ENCODE results near the gene TLR8.

The TLR8 gene

DNA sequence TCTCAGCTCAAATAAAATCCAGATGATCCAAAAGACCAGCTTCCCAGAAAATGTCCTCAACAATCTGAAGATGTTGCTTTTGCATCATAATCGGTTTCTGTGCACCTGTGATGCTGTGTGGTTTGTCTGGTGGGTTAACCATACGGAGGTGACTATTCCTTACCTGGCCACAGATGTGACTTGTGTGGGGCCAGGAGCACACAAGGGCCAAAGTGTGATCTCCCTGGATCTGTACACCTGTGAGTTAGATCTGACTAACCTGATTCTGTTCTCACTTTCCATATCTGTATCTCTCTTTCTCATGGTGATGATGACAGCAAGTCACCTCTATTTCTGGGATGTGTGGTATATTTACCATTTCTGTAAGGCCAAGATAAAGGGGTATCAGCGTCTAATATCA lies 18.7 kb upstream of the TLR8 start:
- H3K4me3 Mint-ChIP-seq: no peak overlapping the region
- no peak overlapping the region for H3K27ac Mint-ChIP-seq
- H3K9me3 Mint-ChIP-seq: no peaks in the 10 kb centered on the region
- H3K36me3 Mint-ChIP-seq (ENCODE audit: low read depth): no peaks in the 10 kb centered on the region
- peaks cover 28% of the 10 kb centered on the region for H3K4me1 Mint-ChIP-seq (ENCODE audit: low read depth)
- H3K27me3 Mint-ChIP-seq (ENCODE audit: low read depth): peaks cover 15% of the 10 kb centered on the region
- no peak for DNase-seq (ENCODE audit: low spot score)

DNA sequence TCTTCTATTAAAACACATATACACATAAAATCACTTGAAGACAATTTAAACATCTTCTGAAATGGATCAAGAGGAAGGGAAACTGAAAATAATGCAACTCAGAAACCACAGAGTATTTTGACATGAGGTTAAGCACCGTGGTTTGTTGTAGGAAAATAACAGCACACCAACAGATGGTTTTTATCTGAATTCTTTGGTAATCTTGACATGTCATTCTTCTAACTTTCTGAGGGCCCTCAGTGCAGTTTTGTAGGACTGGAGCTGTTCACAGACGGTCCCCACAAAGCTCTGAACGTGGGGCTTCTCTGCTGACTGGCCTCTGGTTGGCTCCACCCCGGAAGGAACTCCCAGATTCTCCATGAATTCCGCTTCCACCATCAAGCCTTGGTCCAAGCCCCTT lies 16.0 kb upstream of the TLR8 start:
- H3K36me3 Mint-ChIP-seq (ENCODE audit: low read depth): no peaks in the 10 kb centered on the region

DNA sequence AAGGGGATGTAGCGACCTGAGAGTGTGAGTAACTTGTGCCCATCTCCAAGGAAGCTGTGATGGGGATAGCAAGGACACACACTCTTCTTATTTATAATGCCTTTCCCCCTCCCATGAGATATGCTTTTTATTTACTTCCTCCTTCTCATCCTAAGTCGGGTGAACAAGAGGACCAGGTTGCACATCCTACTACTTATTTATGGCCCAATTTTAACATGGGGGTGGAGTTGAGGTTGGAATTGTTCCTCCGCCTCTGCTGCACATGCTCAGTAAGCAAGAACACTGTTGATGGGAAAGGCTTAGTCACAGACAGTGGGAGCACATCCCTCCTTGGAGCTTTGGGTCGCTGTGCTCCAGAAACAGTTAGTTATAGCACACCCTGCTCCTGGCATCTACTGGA lies 15.2 kb upstream of the TLR8 start:
- no peaks in the 10 kb centered on the region for H3K36me3 Mint-ChIP-seq (ENCODE audit: low read depth)
- H3K4me3 Mint-ChIP-seq: peak overlapping the region; percentile 52
- DNase-seq (ENCODE audit: low spot score): no peak
- no peaks in the 10 kb centered on the region for H3K9me3 Mint-ChIP-seq
- H3K27ac Mint-ChIP-seq: peak overlapping the region; percentile 93
- peaks cover 40% of the 10 kb centered on the region for H3K4me1 Mint-ChIP-seq (ENCODE audit: low read depth)
- H3K27me3 Mint-ChIP-seq (ENCODE audit: low read depth): peaks cover 3% of the 10 kb centered on the region

More for the DNA sequence above, 16.0 kb upstream of the TLR8 start:
- peak overlapping the region; percentile 52 for H3K4me3 Mint-ChIP-seq
- H3K27me3 Mint-ChIP-seq (ENCODE audit: low read depth): peaks cover 6% of the 10 kb centered on the region
- DNase-seq (ENCODE audit: low spot score): no peak
- no peaks in the 10 kb centered on the region for H3K9me3 Mint-ChIP-seq
- H3K4me1 Mint-ChIP-seq (ENCODE audit: low read depth): peaks cover 40% of the 10 kb centered on the region
- peak overlapping the region; percentile 93 for H3K27ac Mint-ChIP-seq

DNA sequence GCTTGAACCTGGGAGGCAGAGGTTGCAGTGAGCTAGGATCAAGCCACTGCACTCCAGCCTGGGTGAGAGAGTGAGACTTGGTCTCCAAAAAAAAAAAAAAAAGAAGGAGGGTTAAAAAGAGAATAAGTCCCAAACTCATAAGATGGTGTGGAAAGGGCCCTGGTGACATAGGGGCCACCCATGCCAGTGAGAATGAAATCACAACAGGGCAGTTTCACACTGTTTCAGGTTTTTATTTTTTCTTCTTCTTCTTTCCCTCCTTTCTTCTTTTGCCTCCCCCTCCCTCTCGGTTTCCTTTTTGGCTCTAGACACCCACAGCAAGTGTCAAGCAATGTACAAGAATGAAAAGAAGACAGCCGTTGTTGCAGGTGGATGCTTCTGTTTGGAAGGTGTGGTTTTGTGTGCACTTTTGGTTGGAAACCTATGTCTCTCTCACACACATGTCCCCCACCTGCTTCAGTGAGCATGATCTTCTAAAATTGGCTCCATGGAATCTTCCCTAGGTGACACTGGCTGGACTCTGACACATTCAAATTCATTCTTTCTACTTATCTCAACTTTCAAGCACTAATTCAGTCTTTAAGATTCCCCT lies 14.4 kb upstream of the TLR8 start:
- Mint-ChIP-seq H3K4me1 (ENCODE audit: low read depth) (peaks cover 40% of the 10 kb centered on the region), H3K4me3 (peak overlapping the region; percentile 54)

DNA sequence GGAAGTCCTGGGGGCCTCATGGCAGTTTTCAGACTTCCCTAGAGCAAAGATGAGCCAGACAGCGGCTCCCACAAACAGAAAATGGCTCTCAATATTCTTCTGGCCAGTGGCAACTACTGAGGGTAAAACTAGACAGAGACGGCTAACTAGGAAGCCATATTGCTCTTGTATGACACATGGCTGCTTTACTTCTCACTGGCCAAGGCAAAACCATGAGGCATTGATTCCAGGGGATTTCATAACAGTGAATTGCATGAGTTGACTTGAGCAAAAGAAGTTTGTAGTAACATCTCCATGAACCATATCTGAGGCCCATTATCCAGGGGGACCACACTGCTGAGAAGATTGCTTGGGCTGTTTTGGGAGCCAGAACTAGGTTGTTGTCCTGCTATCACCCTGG lies 13.7 kb upstream of the TLR8 start:
- Mint-ChIP-seq H3K9me3 (no peaks in the 10 kb centered on the region), H3K27me3 (ENCODE audit: low read depth) (no peaks in the 10 kb centered on the region), H3K4me3 (no peak overlapping the region), H3K27ac (no peak overlapping the region), H3K36me3 (ENCODE audit: low read depth) (no peaks in the 10 kb centered on the region), H3K4me1 (ENCODE audit: low read depth) (peaks cover 40% of the 10 kb centered on the region)
- DNase-seq (ENCODE audit: low spot score): no peak

More for the DNA sequence above, 14.4 kb upstream of the TLR8 start:
- no peak for DNase-seq (ENCODE audit: low spot score)
- Mint-ChIP-seq H3K9me3 (no peaks in the 10 kb centered on the region), H3K27ac (peak overlapping the region; percentile 79), H3K36me3 (ENCODE audit: low read depth) (no peaks in the 10 kb centered on the region), H3K27me3 (ENCODE audit: low read depth) (no peaks in the 10 kb centered on the region)

DNA sequence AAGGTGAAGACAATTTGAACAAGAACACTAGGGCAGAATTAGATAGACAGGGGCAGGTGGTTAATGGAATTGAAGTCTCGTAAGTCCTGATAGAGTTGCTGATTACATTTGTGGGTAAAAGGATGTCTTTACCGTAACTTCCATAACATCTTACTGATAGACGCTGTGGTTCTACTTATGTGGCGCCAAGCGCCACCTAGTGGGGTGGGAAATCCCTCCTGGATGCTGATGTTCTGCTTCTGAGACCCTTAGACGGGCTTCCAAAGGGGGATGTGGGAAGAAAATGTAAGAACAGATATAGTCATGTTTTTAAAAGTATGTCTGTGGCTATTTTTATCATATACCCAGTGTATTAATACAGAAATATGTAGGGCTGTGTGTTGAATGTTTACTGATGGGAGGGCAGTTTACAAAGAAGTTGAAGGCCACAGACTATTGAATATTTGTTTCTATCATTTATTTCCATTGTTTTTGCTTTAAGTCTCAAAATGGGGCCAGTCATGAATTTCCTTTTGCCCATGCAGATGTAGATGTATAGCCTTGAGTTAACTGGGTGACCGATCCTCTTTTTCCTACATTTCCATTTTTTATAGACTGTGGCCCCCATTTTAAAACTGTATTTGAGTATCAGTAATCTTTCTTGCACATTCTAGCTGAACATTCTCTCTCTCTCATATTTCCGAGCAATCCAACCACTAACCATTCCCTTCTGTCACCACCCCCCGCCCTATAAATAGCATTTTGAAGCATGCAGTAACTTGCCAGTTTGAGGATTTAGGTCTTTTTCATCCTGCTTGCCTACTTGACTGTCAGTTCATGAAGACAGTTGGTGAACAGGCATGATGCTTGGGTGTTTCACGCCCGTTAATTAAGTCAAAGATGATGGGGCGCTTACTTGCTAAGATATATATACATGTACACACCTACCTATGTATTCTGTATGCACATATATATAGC lies 12.1 kb upstream of the TLR8 start:
- no peaks in the 10 kb centered on the region for H3K9me3 Mint-ChIP-seq
- H3K36me3 Mint-ChIP-seq (ENCODE audit: low read depth): no peaks in the 10 kb centered on the region
- no peaks in the 10 kb centered on the region for H3K27me3 Mint-ChIP-seq (ENCODE audit: low read depth)
- H3K4me3 Mint-ChIP-seq: no peak overlapping the region
- DNase-seq (ENCODE audit: low spot score): peak; percentile 10
- H3K27ac Mint-ChIP-seq: no peak overlapping the region
- peaks cover 44% of the 10 kb centered on the region for H3K4me1 Mint-ChIP-seq (ENCODE audit: low read depth)

DNA sequence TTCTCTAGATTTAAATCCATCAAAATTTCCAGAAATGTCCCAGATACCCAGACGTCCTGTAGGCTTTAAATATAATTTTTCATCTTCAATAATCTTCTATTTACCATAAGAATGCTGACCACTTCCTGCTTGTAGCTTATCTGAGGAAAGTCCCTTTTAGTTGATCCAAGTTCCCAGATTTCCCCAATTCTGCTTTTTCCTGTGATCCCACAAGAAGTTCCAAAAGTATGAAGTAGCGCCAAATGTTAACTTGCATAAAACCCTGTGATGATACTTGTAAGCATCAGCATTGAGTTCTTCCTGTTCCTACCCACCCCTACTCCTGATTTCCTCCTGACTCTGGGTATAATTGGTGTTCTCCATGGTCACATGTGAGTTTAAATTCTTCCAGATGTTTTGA lies 10.6 kb upstream of the TLR8 start:
- Mint-ChIP-seq H3K9me3 (no peaks in the 10 kb centered on the region), H3K36me3 (ENCODE audit: low read depth) (no peaks in the 10 kb centered on the region), H3K27ac (no peak overlapping the region), H3K27me3 (ENCODE audit: low read depth) (no peaks in the 10 kb centered on the region), H3K4me3 (no peak overlapping the region), H3K4me1 (ENCODE audit: low read depth) (peaks cover 30% of the 10 kb centered on the region)
- no peak for DNase-seq (ENCODE audit: low spot score)

DNA sequence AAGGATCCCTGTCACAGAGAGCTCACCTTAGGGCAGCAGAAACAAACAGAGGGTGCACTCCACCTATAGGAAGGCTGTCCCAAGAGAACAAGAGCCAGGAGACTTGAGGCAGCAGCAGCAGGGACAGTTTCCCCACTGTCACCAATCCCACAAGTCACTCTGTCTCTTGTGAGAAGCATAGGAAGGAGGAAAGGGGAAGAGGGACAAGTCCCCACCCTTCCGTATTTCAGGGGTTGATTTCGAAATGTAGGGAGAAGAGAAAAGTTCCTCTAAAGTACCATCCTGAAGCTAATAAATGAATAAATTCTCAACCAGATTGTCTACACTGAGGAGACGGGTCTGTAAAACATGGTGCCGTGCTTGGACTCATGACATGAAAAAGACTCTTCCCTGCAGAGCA lies 9.5 kb upstream of the TLR8 start:
- Mint-ChIP-seq H3K27ac (no peak overlapping the region), H3K9me3 (no peaks in the 10 kb centered on the region), H3K4me1 (ENCODE audit: low read depth) (peaks cover 26% of the 10 kb centered on the region), H3K36me3 (ENCODE audit: low read depth) (no peaks in the 10 kb centered on the region), H3K4me3 (no peak overlapping the region), H3K27me3 (ENCODE audit: low read depth) (no peaks in the 10 kb centered on the region)
- DNase-seq (ENCODE audit: low spot score): no peak

DNA sequence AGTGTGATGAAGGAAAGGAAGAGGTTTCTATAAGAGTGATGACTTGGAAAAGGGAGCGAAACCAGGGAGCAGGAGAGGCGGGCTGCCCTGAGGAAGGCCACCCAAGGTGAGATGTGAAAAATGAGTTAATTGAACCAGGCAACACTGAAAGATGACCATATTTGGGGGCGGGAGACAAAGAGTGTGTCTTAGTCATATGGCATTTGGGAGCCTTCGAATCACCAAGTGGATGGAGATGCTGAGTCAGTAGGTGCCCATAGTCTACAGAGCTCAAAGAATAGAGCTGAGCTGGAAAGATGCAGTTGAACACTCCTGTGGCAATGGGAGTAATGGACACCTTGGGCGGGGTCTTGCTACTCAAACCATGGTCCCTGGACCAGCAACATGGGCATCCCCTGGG lies 8.3 kb upstream of the TLR8 start:
- H3K4me1 Mint-ChIP-seq (ENCODE audit: low read depth): peaks cover 17% of the 10 kb centered on the region
- H3K27me3 Mint-ChIP-seq (ENCODE audit: low read depth): no peaks in the 10 kb centered on the region
- H3K27ac Mint-ChIP-seq: no peak overlapping the region
- no peaks in the 10 kb centered on the region for H3K9me3 Mint-ChIP-seq
- peak; percentile 19 for DNase-seq (ENCODE audit: low spot score)
- no peaks in the 10 kb centered on the region for H3K36me3 Mint-ChIP-seq (ENCODE audit: low read depth)
- no peak overlapping the region for H3K4me3 Mint-ChIP-seq

DNA sequence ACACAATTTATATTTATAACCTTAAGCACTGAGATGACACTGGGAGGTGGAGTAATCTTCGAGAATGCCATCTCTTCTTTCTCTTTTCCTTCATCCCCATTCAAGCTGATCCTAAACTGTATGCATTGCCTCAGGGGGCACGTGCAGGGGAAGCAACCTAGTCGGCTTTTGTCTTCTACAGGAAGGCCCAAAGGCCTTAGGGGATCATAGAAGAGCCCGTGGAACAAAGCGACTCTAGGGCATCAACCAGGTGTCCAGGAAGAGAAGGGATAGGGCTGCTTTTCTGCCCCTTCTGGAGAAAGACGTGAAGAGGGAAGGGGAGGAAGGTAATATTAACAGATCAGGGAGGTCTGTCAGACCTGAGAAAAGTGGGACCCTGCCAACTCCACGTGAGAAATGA lies 6.9 kb upstream of the TLR8 start:
- H3K4me3 Mint-ChIP-seq: no peak overlapping the region
- no peaks in the 10 kb centered on the region for H3K9me3 Mint-ChIP-seq
- no peak for DNase-seq (ENCODE audit: low spot score)
- H3K27me3 Mint-ChIP-seq (ENCODE audit: low read depth): no peaks in the 10 kb centered on the region
- peaks cover 6% of the 10 kb centered on the region for H3K4me1 Mint-ChIP-seq (ENCODE audit: low read depth)
- H3K36me3 Mint-ChIP-seq (ENCODE audit: low read depth): no peaks in the 10 kb centered on the region
- H3K27ac Mint-ChIP-seq: no peak overlapping the region

DNA sequence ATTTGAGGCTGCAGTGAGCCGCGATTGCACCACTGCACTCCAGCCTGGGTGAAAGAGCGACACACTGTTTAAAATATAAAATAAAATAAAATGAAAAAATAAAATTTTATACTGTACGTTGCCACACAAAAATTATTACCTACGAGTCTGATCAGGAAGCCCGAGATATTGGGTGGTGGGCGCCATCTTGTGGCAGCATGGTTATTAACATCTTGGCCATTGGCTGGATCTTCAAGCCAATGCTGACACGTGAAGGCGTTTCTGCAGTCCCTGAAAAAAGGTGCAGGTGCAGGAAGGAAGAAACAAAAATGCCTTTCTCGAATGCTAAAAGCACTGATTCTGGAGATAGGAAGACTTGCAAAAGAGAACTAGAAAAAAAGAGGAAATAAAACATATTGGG lies 4.9 kb upstream of the TLR8 start:
- Mint-ChIP-seq H3K27me3 (ENCODE audit: low read depth) (no peaks in the 10 kb centered on the region), H3K27ac (no peak overlapping the region), H3K4me3 (no peak overlapping the region), H3K36me3 (ENCODE audit: low read depth) (no peaks in the 10 kb centered on the region), H3K9me3 (no peaks in the 10 kb centered on the region), H3K4me1 (ENCODE audit: low read depth) (peaks cover 6% of the 10 kb centered on the region)
- DNase-seq (ENCODE audit: low spot score): peak; percentile 27

DNA sequence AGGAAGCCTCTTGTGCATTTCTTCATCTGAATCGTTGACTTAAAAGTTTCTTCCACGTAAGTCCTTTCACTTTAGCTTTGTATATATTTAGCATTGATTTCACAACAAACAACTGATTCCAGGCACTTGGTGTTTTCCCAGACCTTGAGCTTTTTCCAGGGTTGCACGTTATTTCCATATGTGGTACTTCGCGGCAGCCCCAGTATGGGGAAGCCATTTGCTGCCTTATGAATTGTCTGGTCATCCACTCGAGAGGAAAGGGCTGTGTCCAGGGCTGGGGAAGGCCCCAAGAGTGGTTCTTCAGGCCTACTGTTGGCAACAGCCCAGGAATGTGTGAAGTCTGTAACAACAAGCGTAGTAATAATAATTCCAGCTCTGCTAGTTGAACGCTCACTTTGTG lies 2.8 kb upstream of the TLR8 start:
- Mint-ChIP-seq H3K27ac (no peak overlapping the region), H3K9me3 (no peaks in the 10 kb centered on the region), H3K36me3 (ENCODE audit: low read depth) (no peaks in the 10 kb centered on the region), H3K4me3 (no peak overlapping the region), H3K27me3 (ENCODE audit: low read depth) (no peaks in the 10 kb centered on the region), H3K4me1 (ENCODE audit: low read depth) (peaks cover 2% of the 10 kb centered on the region)
- DNase-seq (ENCODE audit: low spot score): no peak

DNA sequence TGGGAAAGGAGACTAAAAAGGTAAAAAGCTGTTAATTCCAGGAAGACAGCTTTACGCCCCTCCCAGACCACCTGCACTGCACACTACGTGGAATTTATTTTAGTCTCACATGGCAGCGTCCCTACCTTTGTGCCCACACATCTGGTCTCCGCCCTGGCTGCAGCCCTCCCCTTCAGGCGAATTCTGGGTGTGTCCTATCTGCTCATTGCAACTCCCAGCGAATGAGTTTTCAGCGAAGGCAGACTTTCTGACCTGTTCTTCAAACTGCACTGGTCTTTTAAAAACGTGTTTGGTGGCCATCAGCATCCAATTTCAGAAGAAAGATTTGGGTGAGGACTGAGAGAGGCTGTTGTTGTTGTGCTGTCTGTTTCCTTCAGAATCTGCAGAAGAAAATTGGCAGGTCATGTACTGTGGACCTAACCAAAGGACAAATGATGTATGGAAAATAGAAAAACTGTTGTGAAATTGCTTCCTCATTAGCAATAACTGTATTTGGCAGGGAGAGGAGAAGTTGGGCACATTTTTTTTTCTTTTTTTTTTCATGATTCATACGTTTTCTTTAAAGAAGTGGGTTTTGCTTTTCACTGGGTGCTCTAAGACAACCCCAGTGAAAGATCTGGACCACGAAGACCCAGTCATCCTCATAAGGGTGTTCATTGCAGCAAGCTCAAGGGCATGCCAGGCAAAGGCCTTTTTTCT lies 4.2 kb downstream of the TLR8 start:
- H3K27me3 Mint-ChIP-seq (ENCODE audit: low read depth): no peaks in the 10 kb centered on the region
- no peaks in the 10 kb centered on the region for H3K9me3 Mint-ChIP-seq
- no peak overlapping the region for H3K27ac Mint-ChIP-seq
- no peak overlapping the region for H3K4me3 Mint-ChIP-seq
- H3K36me3 Mint-ChIP-seq (ENCODE audit: low read depth): no peaks in the 10 kb centered on the region
- DNase-seq (ENCODE audit: low spot score): no peak
- peaks cover 10% of the 10 kb centered on the region for H3K4me1 Mint-ChIP-seq (ENCODE audit: low read depth)

DNA sequence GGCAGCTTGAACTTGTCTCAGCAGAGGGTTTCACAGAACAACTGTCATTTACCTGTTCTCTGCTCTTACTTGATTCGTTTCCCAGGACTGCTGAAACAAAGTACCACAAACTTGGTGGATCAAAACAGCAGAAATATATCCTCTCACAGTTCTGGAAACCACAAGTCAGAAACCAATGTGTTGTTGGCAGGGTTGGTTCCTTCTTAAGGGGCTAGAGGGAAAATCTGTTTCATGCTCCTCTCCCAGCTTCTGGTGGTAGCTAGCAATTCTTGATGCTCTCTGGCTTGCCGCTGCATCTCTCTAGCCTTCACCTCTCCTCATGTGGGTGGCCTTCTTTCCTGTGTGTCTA lies 4.7 kb downstream of the TLR8 start:
- H3K4me1 Mint-ChIP-seq (ENCODE audit: low read depth): peaks cover 10% of the 10 kb centered on the region

More for the DNA sequence above, 4.7 kb downstream of the TLR8 start:
- H3K36me3 Mint-ChIP-seq (ENCODE audit: low read depth): no peaks in the 10 kb centered on the region
- DNase-seq (ENCODE audit: low spot score): no peak
- no peaks in the 10 kb centered on the region for H3K27me3 Mint-ChIP-seq (ENCODE audit: low read depth)
- H3K4me3 Mint-ChIP-seq: no peak overlapping the region
- H3K27ac Mint-ChIP-seq: no peak overlapping the region
- H3K9me3 Mint-ChIP-seq: no peaks in the 10 kb centered on the region
